ENCODE data around the gene DDX6.
"Not testable (repeated sequence)": the region's sequence is repeated elsewhere in the genome, so short reads cannot be mapped to it uniquely, and the experiment has no call there.

The DDX6 gene

GRCh38 chr11:118791111-118791960 is at the start of gene DDX6:
TSS of gene DDX6 (minus strand) at chr11:118791164. CDS start at chr11:118786251, 4,913 bp downstream.
- peak; percentile 76 to 81 for DNase-seq (ENCODE audit: low read depth in 2 of 2)

- no peak for DNase-seq (ENCODE audit: low read depth in 2 of 2)
Measured at GRCh38 chr11:118838905-118839553, 48.1 kb upstream of the DDX6 start.

GRCh38 chr11:118837868-118838267 is 46.9 kb upstream of the DDX6 start:
- no peak for DNase-seq (ENCODE audit: low read depth in 2 of 2)

- DNase-seq (ENCODE audit: low read depth in 2 of 2): no peak
Measured at GRCh38 chr11:118834427-118835028, 43.6 kb upstream of the DDX6 start.

GRCh38 chr11:118827118-118827517 is 36.2 kb upstream of the DDX6 start:
- DNase-seq (ENCODE audit: low read depth in 2 of 2): no peak

- not testable (repeated sequence) for DNase-seq (ENCODE audit: low read depth in 2 of 2)
Measured at GRCh38 chr11:118822936-118823510, 32.1 kb upstream of the DDX6 start.

- no peak for DNase-seq (ENCODE audit: low read depth in 2 of 2)
Measured at GRCh38 chr11:118820412-118821357, 29.7 kb upstream of the DDX6 start.

- DNase-seq (ENCODE audit: low read depth in 2 of 2): not testable (repeated sequence)
Measured at GRCh38 chr11:118820025-118820379, 29.0 kb upstream of the DDX6 start.

- DNase-seq (ENCODE audit: low read depth in 2 of 2): no peak
Measured at GRCh38 chr11:118819334-118820024, 28.5 kb upstream of the DDX6 start.

GRCh38 chr11:118818130-118818529 is 27.2 kb upstream of the DDX6 start:
- no peak for DNase-seq (ENCODE audit: low read depth in 2 of 2)

- DNase-seq (ENCODE audit: low read depth in 2 of 2): no peak
Measured at GRCh38 chr11:118813551-118813950, 22.6 kb upstream of the DDX6 start.

- DNase-seq (ENCODE audit: low read depth in 2 of 2): no peak
Measured at GRCh38 chr11:118812485-118812884, 21.5 kb upstream of the DDX6 start.

- DNase-seq (ENCODE audit: low read depth in 2 of 2): no peak
Measured at GRCh38 chr11:118807800-118808778, 17.1 kb upstream of the DDX6 start.

GRCh38 chr11:118806400-118806799 is 15.4 kb upstream of the DDX6 start:
- no peak for DNase-seq (ENCODE audit: low read depth in 2 of 2)

- DNase-seq (ENCODE audit: low read depth in 2 of 2): no peak
Measured at GRCh38 chr11:118804094-118804493, 13.1 kb upstream of the DDX6 start.

GRCh38 chr11:118799372-118799771 is 8.4 kb upstream of the DDX6 start:
- DNase-seq (ENCODE audit: low read depth in 2 of 2): no peak

- DNase-seq (ENCODE audit: low read depth in 2 of 2): no peak
Measured at GRCh38 chr11:118797510-118797909, 6.5 kb upstream of the DDX6 start.

GRCh38 chr11:118792570-118793124 is 1.7 kb upstream of the DDX6 start:
- peak; percentile 23 to 51 for DNase-seq (ENCODE audit: low read depth in 2 of 2)

GRCh38 chr11:118791961-118792569 is 1.1 kb upstream of the DDX6 start:
- peak; percentile 3 to 24 for DNase-seq (ENCODE audit: low read depth in 2 of 2)

All from activated CD8-positive, alpha-beta memory T cell treated with anti-CD3 and anti-CD28 coated beads for 4 hours (primary cell).